CD4-positive, CD25-positive, alpha-beta regulatory T cell (primary cell): ENCODE data around the gene KRT79. TPM values are rescaled to one million over a fixed set of nuclear protein-coding genes. Genes with fewer than 3 reads are reported as not detected.

ENCODE experiments used
- ATAC-seq, 2 donors: fragments of 150-1000 bp; cut with Tn5 transposase; one replicate each; pipeline ENCODE4 v1.10.0; 2021; ENCODE audit warnings: low read depth in 2 of 2, moderate number of reproducible peaks in 2 of 2, moderate library complexity in 1 of 2
- DNase-seq, 3 donors: peaks; one replicate each; pipeline versions ENCODE4 v3.0.0 to v3.0.0-alpha.2; 2012 to 2022; ENCODE audit warnings: mixed read lengths in 1 of 3
- H3K27ac ChIP-seq: one replicate; pipeline ENCODE4 v1.7.0; 2013; ENCODE audit warnings: mild to moderate bottlenecking, low read length; ENCODE audit not compliant: insufficient read depth, poor library complexity, severe bottlenecking
- H3K27me3 ChIP-seq: one replicate; pipeline ENCODE4 v1.7.0; 2013; ENCODE audit warnings: low read length; ENCODE audit not compliant: control insufficient read depth, insufficient read depth
- H3K36me3 ChIP-seq: one replicate; pipeline ENCODE4 v1.7.0; 2013; ENCODE audit warnings: mild to moderate bottlenecking, low read length, moderate library complexity; ENCODE audit not compliant: control insufficient read depth, insufficient read depth
- H3K4me1 ChIP-seq: 2 replicates; pipeline ENCODE4 v1.7.0; 2013; ENCODE audit warnings: mild to moderate bottlenecking, low read length; ENCODE audit not compliant: insufficient read depth, control insufficient read depth, poor library complexity, severe bottlenecking
- H3K4me3 ChIP-seq: one replicate; pipeline ENCODE4 v1.7.0; 2013; ENCODE audit warnings: low read depth, mild to moderate bottlenecking, low read length, moderate library complexity
- H3K9me3 ChIP-seq, 2 experiments: 1 replicate in 1 of 2; 2 replicates in 1 of 2; pipeline ENCODE4 v1.7.0; 2013; ENCODE audit warnings: low read length in 2 of 2, mild to moderate bottlenecking in 1 of 2, moderate library complexity in 1 of 2; ENCODE audit not compliant: control insufficient read depth in 2 of 2
- H3K27ac Mint-ChIP-seq, 3 donors: one replicate each; pipeline ENCODE4 v1.8.0; 2020 to 2022; ENCODE audit warnings: mild to moderate bottlenecking in 3 of 3, mixed read lengths in 3 of 3, moderate library complexity in 2 of 3
- H3K27me3 Mint-ChIP-seq: one replicate; pipeline ENCODE4 v1.8.0; 2022; ENCODE audit warnings: mild to moderate bottlenecking, mixed read lengths
- H3K36me3 Mint-ChIP-seq: one replicate; pipeline ENCODE4 v1.8.0; 2020; ENCODE audit warnings: mixed read lengths
- H3K4me1 Mint-ChIP-seq, 4 donors: one replicate each; pipeline ENCODE4 v1.8.0; 2020 to 2022; ENCODE audit warnings: mixed read lengths in 4 of 4, mild to moderate bottlenecking in 1 of 4
- H3K4me3 Mint-ChIP-seq, 4 donors: one replicate each; pipeline ENCODE4 v1.8.0; 2020 to 2022; ENCODE audit warnings: mild to moderate bottlenecking in 4 of 4, mixed read lengths in 4 of 4, moderate library complexity in 3 of 4
- H3K9me3 Mint-ChIP-seq, 7 donors: one replicate each; pipeline ENCODE4 v1.8.0; 2020 to 2022; ENCODE audit warnings: mixed read lengths in 7 of 7, mild to moderate bottlenecking in 3 of 7, moderate library complexity in 2 of 7
- polyA plus RNA-seq, 4 donors: library from polyadenylated mRNA; unstranded; fragments of 300-500 nt; fragmentation: Illumina TruSeq; gene quantifications; one replicate each; pipeline ENCODE4 v1.2.3, GENCODE V29; 2021
- total RNA-seq: library from RNA; stranded (reverse); gene quantifications from one replicate; pipeline ENCODE4 v1.2.3, GENCODE V29; 2022

The KRT79 gene
- total and polyA plus RNA-seq, 5 donors from 2014 or later: not detected

- H3K4me3 Mint-ChIP-seq: no peak within 1 kb of the TSS
- H3K27me3 Mint-ChIP-seq: peaks cover 4% of the 10 kb centered on the region
- Histone ChIP-seq H3K27ac (no peak within 1 kb of the TSS), H3K4me1 (no peaks in the 10 kb centered on the region), H3K36me3 (no peaks in the 10 kb centered on the region), H3K27me3 (no peaks in the 10 kb centered on the region), H3K9me3 (no peaks in the 10 kb centered on the region), H3K4me3 (no peak within 1 kb of the TSS)
- H3K36me3 Mint-ChIP-seq: no peaks in the 10 kb centered on the region
- H3K27ac Mint-ChIP-seq: peak within 1 kb of the TSS in 1 of 3 donors; percentile 70
- DNase-seq (no peak), ATAC-seq (no peak)
- H3K9me3 Mint-ChIP-seq: peaks cover 0 to 2% (median 0%) of the 10 kb centered on the region in 7 donors
- H3K4me1 Mint-ChIP-seq: peaks cover 0 to 7% (median 1%) of the 10 kb centered on the region in 4 donors
Observed at GRCh38 chr12:52813885-52814709, 20.0 kb downstream of the KRT79 start, which contains the start of gene KRT4. KRT4 (minus strand) TSS chr12:52814116; CDS start chr12:52814058, 58 bp downstream.

DNA sequence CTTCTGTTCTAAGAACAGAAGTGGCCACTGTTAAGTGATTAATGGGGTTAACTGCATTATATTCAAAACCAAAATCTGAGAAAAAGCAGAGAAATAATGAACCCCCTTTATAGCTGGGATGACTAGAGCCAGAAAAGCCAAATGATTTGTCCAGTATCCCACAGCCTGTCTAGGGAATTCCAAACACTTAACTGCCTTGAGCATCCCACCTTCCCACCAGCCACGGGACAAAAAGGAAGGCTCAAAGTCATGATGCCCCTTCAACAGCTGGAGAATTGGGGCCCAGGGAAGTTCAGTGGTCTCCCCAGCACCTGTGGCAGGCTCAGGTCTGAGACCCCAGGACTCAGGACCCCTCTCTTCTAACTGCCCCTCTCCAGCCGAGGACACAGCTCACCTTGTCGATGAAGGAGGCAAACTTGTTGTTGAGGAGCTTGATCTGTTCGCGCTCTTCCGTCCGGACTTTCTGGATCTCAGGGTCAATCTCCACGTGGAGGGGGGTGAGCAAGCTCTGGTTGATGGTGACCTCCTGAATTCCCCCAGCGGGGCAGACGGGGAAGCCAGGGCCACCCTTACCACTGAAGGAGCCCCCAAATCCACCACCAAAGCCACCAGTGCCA, 20.8 kb downstream of the KRT79 start:
- Histone ChIP-seq H3K9me3 (no peaks in the 10 kb centered on the region), H3K4me1 (no peaks in the 10 kb centered on the region), H3K36me3 (no peaks in the 10 kb centered on the region), H3K4me3 (no peak overlapping the region), H3K27ac (no peak overlapping the region), H3K27me3 (no peaks in the 10 kb centered on the region)
- no peak overlapping the region for H3K4me3 Mint-ChIP-seq
- no peaks in the 10 kb centered on the region for H3K36me3 Mint-ChIP-seq
- no peak for ATAC-seq
- H3K4me1 Mint-ChIP-seq: peaks cover 0 to 7% (median 1%) of the 10 kb centered on the region in 4 donors
- peaks cover 4% of the 10 kb centered on the region for H3K27me3 Mint-ChIP-seq
- DNase-seq: no peak
- H3K9me3 Mint-ChIP-seq: peaks cover 0 to 2% (median 0%) of the 10 kb centered on the region in 7 donors
- no peak overlapping the region for H3K27ac Mint-ChIP-seq

DNA sequence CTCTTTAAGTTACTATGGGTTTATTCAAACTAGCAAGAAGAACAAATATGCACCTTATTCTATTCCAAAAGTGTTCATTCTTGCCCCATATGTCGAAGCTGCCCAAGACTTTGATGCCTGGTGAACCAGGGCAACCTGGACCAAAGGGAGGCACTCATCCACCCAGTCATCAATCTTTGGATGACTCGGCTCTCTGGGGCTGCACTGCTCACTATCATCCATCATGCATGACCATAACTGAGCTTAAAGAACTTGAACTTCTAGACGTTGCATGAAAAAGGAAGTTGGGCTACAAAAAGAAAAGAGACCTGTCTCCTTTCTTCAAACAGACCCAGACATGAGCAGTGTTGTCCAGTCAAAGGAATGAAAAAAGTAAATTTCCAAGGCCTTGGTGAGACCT, 21.4 kb downstream of the KRT79 start:
- no peak overlapping the region for H3K27ac ChIP-seq
- H3K27me3 ChIP-seq: no peaks in the 10 kb centered on the region
- Mint-ChIP-seq H3K27me3 (peaks cover 7% of the 10 kb centered on the region), H3K36me3 (no peaks in the 10 kb centered on the region), H3K4me3 (no peak overlapping the region), H3K27ac (no peak overlapping the region), H3K4me1 (peaks cover 0 to 3% (median 0%) of the 10 kb centered on the region in 4 donors), H3K9me3 (peaks cover 0 to 2% (median 0%) of the 10 kb centered on the region in 7 donors)
- H3K36me3 ChIP-seq: no peaks in the 10 kb centered on the region
- H3K9me3 ChIP-seq: no peaks in the 10 kb centered on the region
- DNase-seq (no peak), ATAC-seq (no peak)
- no peaks in the 10 kb centered on the region for H3K4me1 ChIP-seq
- H3K4me3 ChIP-seq: no peak overlapping the region

- H3K4me1 Mint-ChIP-seq: no peaks in the 10 kb centered on the region
- H3K36me3 Mint-ChIP-seq: no peaks in the 10 kb centered on the region
- Histone ChIP-seq H3K27me3 (no peaks in the 10 kb centered on the region), H3K27ac (no peak overlapping the region), H3K4me3 (no peak overlapping the region), H3K9me3 (no peaks in the 10 kb centered on the region), H3K36me3 (no peaks in the 10 kb centered on the region), H3K4me1 (no peaks in the 10 kb centered on the region)
- H3K4me3 Mint-ChIP-seq: no peak overlapping the region
- DNase-seq: no peak
- H3K9me3 Mint-ChIP-seq: peaks cover 0 to 2% (median 0%) of the 10 kb centered on the region in 7 donors
- ATAC-seq: no peak
- peaks cover 7% of the 10 kb centered on the region for H3K27me3 Mint-ChIP-seq
- H3K27ac Mint-ChIP-seq: peak overlapping the region in 1 of 3 donors; percentile 30
Observed at GRCh38 chr12:52812073-52812400, 22.1 kb downstream of the KRT79 start.

- Mint-ChIP-seq H3K9me3 (peaks cover 0 to 2% (median 0%) of the 10 kb centered on the region in 7 donors), H3K27me3 (peaks cover 7% of the 10 kb centered on the region), H3K36me3 (no peaks in the 10 kb centered on the region), H3K27ac (no peak overlapping the region), H3K4me3 (no peak overlapping the region), H3K4me1 (no peaks in the 10 kb centered on the region)
- Histone ChIP-seq H3K4me3 (no peak overlapping the region), H3K27ac (no peak overlapping the region), H3K27me3 (no peaks in the 10 kb centered on the region), H3K9me3 (no peaks in the 10 kb centered on the region), H3K36me3 (no peaks in the 10 kb centered on the region), H3K4me1 (no peaks in the 10 kb centered on the region)
- DNase-seq: no peak
- ATAC-seq: no peak
Observed at GRCh38 chr12:52811191-52812072, 22.7 kb downstream of the KRT79 start.

GRCh38 chr12:52810554-52810953, 23.6 kb downstream of the KRT79 start:
- ATAC-seq: no peak
- Histone ChIP-seq H3K27ac (no peak overlapping the region), H3K4me3 (no peak overlapping the region), H3K4me1 (no peaks in the 10 kb centered on the region), H3K9me3 (no peaks in the 10 kb centered on the region), H3K36me3 (no peaks in the 10 kb centered on the region), H3K27me3 (no peaks in the 10 kb centered on the region)
- H3K4me1 Mint-ChIP-seq: no peaks in the 10 kb centered on the region
- DNase-seq: no peak
- H3K9me3 Mint-ChIP-seq: peaks cover 0 to 2% (median 0%) of the 10 kb centered on the region in 7 donors
- no peaks in the 10 kb centered on the region for H3K36me3 Mint-ChIP-seq
- no peak overlapping the region for H3K4me3 Mint-ChIP-seq
- peaks cover 5% of the 10 kb centered on the region for H3K27me3 Mint-ChIP-seq
- no peak overlapping the region for H3K27ac Mint-ChIP-seq

- Histone ChIP-seq H3K4me1 (no peaks in the 10 kb centered on the region), H3K27ac (no peak overlapping the region), H3K9me3 (no peaks in the 10 kb centered on the region), H3K4me3 (no peak overlapping the region), H3K36me3 (no peaks in the 10 kb centered on the region), H3K27me3 (no peaks in the 10 kb centered on the region)
- Mint-ChIP-seq H3K36me3 (no peaks in the 10 kb centered on the region), H3K4me1 (no peaks in the 10 kb centered on the region), H3K4me3 (no peak overlapping the region), H3K27ac (no peak overlapping the region), H3K9me3 (peaks cover 0 to 2% (median 0%) of the 10 kb centered on the region in 7 donors), H3K27me3 (peaks cover 5% of the 10 kb centered on the region)
- DNase-seq (no peak), ATAC-seq (no peak)
Observed at GRCh38 chr12:52809166-52809565, 24.9 kb downstream of the KRT79 start.
